ENCODE measurements around the gene CINP. TPM values are rescaled to one million over a fixed set of nuclear protein-coding genes. Genes with fewer than 3 reads are reported as not detected.

Gene CINP
- total and polyA plus RNA-seq, 9 of the 15 experiments (the other 6 are each of a cell fraction or from before 2014, with no cell fraction given): 36.3 to 63.2 (median 43.7) TPM

GRCh38 chr14:102363182-102363943, 673 bp upstream of the CINP start (continued):
- no peak for TF ChIP-seq NFE2 (IDR thresholded peaks at IDR 0.05; ENCODE audit: low read depth)
- no peak for TF ChIP-seq ZBTB1 (CRISPR knock-in tag; IDR thresholded peaks at IDR 0.05; ENCODE audit: borderline replicate concordance, low read depth)
- no peak for TF ChIP-seq ZNF311 (CRISPR knock-in tag; IDR thresholded peaks at IDR 0.05)
- no peak for TF ChIP-seq TCF3 (CRISPR knock-in tag; IDR thresholded peaks at IDR 0.05)
- TF ChIP-seq HMG20A (CRISPR knock-in tag; conservative IDR thresholded peaks at IDR 0.05): no peak
- 0 out of 2 replicates have a peak, but pooled peaks have one; percentile 51 for TF ChIP-seq TGIF2 (CRISPR knock-in tag; IDR thresholded peaks at IDR 0.05)

GRCh38 chr14:102362084-102362483, 606 bp downstream of the CINP start:
- TF ChIP-seq RBM22 (IDR thresholded peaks at IDR 0.05; ENCODE audit: low read depth, low read length, poor library complexity, severe bottlenecking) (no peak), FOSL1 (tag; conservative IDR thresholded peaks at IDR 0.05) (peak; percentile 18; the same call in 1 of the 2 replicates), RBM25 (IDR thresholded peaks at IDR 0.05; ENCODE audit: low read depth, low read length, severe bottlenecking) (peak; percentile 41)
- ChIA-PET CTCF (ENCODE audit: low intra/inter-chr PET ratio) (no interaction called here), POLR2A (interaction anchor here (0.6 to 2.3 kb wide), 5 partner anchors 8 to 76 kb away, joined by 3 to 9 read pairs (median 3); no protein-coding TSS in a partner anchor)
- H2AFZ ChIP-seq (ENCODE audit: low read depth, low read length): peak overlapping the region; percentile 90
- no peaks in the 10 kb centered on the region for H4K20me1 ChIP-seq (replicated peaks; ENCODE audit: control insufficient read depth, insufficient read depth, low read length)
- peaks cover 22% of the 10 kb centered on the region for H3K36me3 ChIP-seq (ENCODE audit: control insufficient read depth, insufficient read depth, low read length)
- intact Hi-C loops (cut with micrococcal nuclease): no loop called here
- H3K9me1 ChIP-seq (ENCODE audit: control insufficient read depth, insufficient read depth, low read length): no peaks in the 10 kb centered on the region
- H3K4me3 ChIP-seq: peak overlapping the region; percentile 66
- in situ Hi-C loops (cut with MboI): no loop called here
- H3K79me2 ChIP-seq (ENCODE audit: control insufficient read depth, insufficient read depth, low read length): peaks cover 20% of the 10 kb centered on the region
- H3K4me1 ChIP-seq (replicated peaks in 1 of 2; ENCODE audit: control insufficient read depth in 2 of 2, insufficient read depth in 2 of 2, low read length in 2 of 2): peaks cover 8 to 14% of the 10 kb centered on the region in 2 experiments
- BruUV-seq (replicated peaks): TSS peak; percentile 82
- ATAC-seq (no peak; the same call in 2 of the 3 replicates), FAIRE-seq (peak; percentile 29), DNase-seq (ENCODE audit: extremely low read depth in 1 of 4, low spot score in 3 of 4) (peak in 2 of 4 experiments; percentile 6 to 9)
- H3K4me2 ChIP-seq (ENCODE audit: insufficient read depth, low read length): peak overlapping the region; percentile 92
- peak overlapping the region; percentile 77 to 91 for H3K9ac ChIP-seq (ENCODE audit: insufficient read depth in 1 of 2, low read depth in 2 of 2, low read length in 2 of 2)
- peak overlapping the region; percentile 69 for H3K27ac ChIP-seq (ENCODE audit: extremely low read depth, low read depth, low read length)
- 0% methylated on average over 3 of the region's 4 CpGs for WGBS (ENCODE audit: insufficient coverage, low coverage, missing lambda C conversion rate)
- no peaks in the 10 kb centered on the region for H3K27me3 ChIP-seq (ENCODE audit: control insufficient read depth in 2 of 2, insufficient read depth in 2 of 2, low read length in 2 of 2)
- no peaks in the 10 kb centered on the region for H3K9me3 ChIP-seq (replicated peaks; ENCODE audit: control insufficient read depth, insufficient read depth, low read depth, low read length)
